GM12878 (cell line): ENCODE measurements around the gene IQGAP2. TPM values are rescaled to one million over a fixed set of nuclear protein-coding genes. Genes with fewer than 3 reads are reported as not detected.

Experiments used
- ATAC-seq: fragments of 200-7000 bp; cut with Tn5 transposase; 3 replicates; pipeline ENCODE4 v1.9.1; 2020; ENCODE audit warnings: mild to moderate bottlenecking, moderate library complexity
- BruUV-seq: library from RNA; stranded (reverse); fragments of 400-500 nt; replicated peaks from 2 replicates; lab custom pipeline; 2021; lab: Mats Ljungman, UMichigan
- CTCF ChIA-PET: fragments of 300-600 bp; sonication (Branson Sonifier 250); formaldehyde crosslinking; extraction: SDS; loops from one replicate; lab custom pipeline; 2021; ENCODE audit warnings: inconsistent platforms; lab: Yijun Ruan, JAX
- POLR2A ChIA-PET: fragments of 350-600 bp; formaldehyde crosslinking; extraction: SDS; loops from one replicate; lab custom pipeline; 2021; ENCODE audit warnings: inconsistent platforms; lab: Charles Lee
- RAD21 ChIA-PET: fragments of 300-600 bp; sonication (Branson Sonifier 250); formaldehyde crosslinking; loops from one replicate; lab custom pipeline; 2023; ENCODE audit warnings: antibody characterized with exemption; ENCODE audit not compliant: unreplicated experiment; lab: Charles Lee
- SMC1A ChIA-PET: fragments of 300-600 bp; sonication (Branson Sonifier 250); formaldehyde crosslinking; loops from one replicate; lab custom pipeline; 2023; ENCODE audit not compliant: unreplicated experiment, uncharacterized antibody; lab: Charles Lee
- DNase-seq: peaks from one replicate; pipeline ENCODE4 v3.0.0-alpha.2; 2011; ENCODE audit warnings: low read depth, low spot score
- FAIRE-seq: peaks from 3 replicates; lab custom pipeline; 2011; peaks lifted over from hg19 to GRCh38; lab: Jason Lieb, UNC
- H2AFZ ChIP-seq: 2 replicates; pipeline ENCODE4 v1.6.0; 2011; ENCODE audit warnings: low read depth, low read length, control low read depth; ENCODE audit not compliant: control insufficient read depth
- H3K27ac ChIP-seq: 2 replicates; pipeline ENCODE4 v1.5.1; 2011; ENCODE audit warnings: control low read depth; ENCODE audit not compliant: control insufficient read depth, insufficient read depth
- H3K27me3 ChIP-seq, 2 experiments: replicated peaks in 1 of 2; 2 replicates each; pipeline versions ENCODE4 v1.6.0 to v1.6.1; 2011; ENCODE audit warnings: low read length in 1 of 2; ENCODE audit not compliant: control insufficient read depth in 2 of 2, insufficient read depth in 2 of 2
- H3K36me3 ChIP-seq, 2 experiments: 2 replicates each; pipeline ENCODE4 v1.5.1; 2011; ENCODE audit warnings: low read length in 1 of 2; ENCODE audit not compliant: control insufficient read depth in 2 of 2, insufficient read depth in 2 of 2
- H3K4me1 ChIP-seq: 2 replicates; pipeline ENCODE4 v1.6.1; 2011; ENCODE audit warnings: mild to moderate bottlenecking, low read length, moderate library complexity, mixed read lengths; ENCODE audit not compliant: control insufficient read depth, insufficient read depth
- H3K4me2 ChIP-seq: 2 replicates; pipeline ENCODE4 v1.6.0; 2011; ENCODE audit warnings: control low read depth; ENCODE audit not compliant: control insufficient read depth, insufficient read depth
- H3K4me3 ChIP-seq: fragments of 200-600 bp; sonication (generic); 2 replicates; pipeline ENCODE4 v1.5.1; 2016
- H3K79me2 ChIP-seq: 2 replicates; pipeline ENCODE4 v1.6.0; 2011; ENCODE audit warnings: low read length; ENCODE audit not compliant: control insufficient read depth, insufficient read depth
- H3K9ac ChIP-seq: 2 replicates; pipeline ENCODE4 v1.8.0; 2011; ENCODE audit warnings: low read length, control low read depth, mixed read lengths; ENCODE audit not compliant: control insufficient read depth, insufficient read depth
- H3K9me3 ChIP-seq: replicated peaks from 3 replicates; pipeline ENCODE4 v1.5.1; 2011; ENCODE audit warnings: mild to moderate bottlenecking, low read length; ENCODE audit not compliant: control insufficient read depth, insufficient read depth
- H4K20me1 ChIP-seq: 2 replicates; pipeline ENCODE4 v1.6.0; 2011; ENCODE audit not compliant: control insufficient read depth, insufficient read depth
- ATF7 ChIP-seq: fragments of 450-650 bp; IDR thresholded peaks from 2 replicates; pipeline ENCODE4 v1.6.1; 2016; ENCODE audit warnings: low read depth, mild to moderate bottlenecking
- BCLAF1 ChIP-seq: fragments of 450-650 bp; IDR thresholded peaks from 2 replicates; pipeline ENCODE4 v1.6.1; 2017; ENCODE audit warnings: antibody characterized with exemption, mild to moderate bottlenecking, moderate library complexity
- CEBPB ChIP-seq, 2 experiments: fragments of 150-350 bp in 1 of 2; IDR thresholded peaks; 2 replicates each; pipeline ENCODE4 v1.6.1; 2012 to 2014; ENCODE audit warnings: low read depth in 2 of 2, low read length in 2 of 2, borderline replicate concordance in 1 of 2, inconsistent platforms in 1 of 2
- CHD1 ChIP-seq: IDR thresholded peaks from 2 replicates; pipeline ENCODE4 v1.6.1; 2012; ENCODE audit warnings: low read depth, low read length, improper control_type of control experiment
- CREM ChIP-seq: IDR thresholded peaks from 2 replicates; pipeline ENCODE4 v1.6.1; 2014; ENCODE audit warnings: antibody characterized with exemption, low read depth
- CUX1 ChIP-seq: IDR thresholded peaks from 2 replicates; pipeline ENCODE4 v1.6.1; 2012; ENCODE audit warnings: improper control_type of control experiment, low read depth, low read length; ENCODE audit not compliant: insufficient replicate concordance
- NFIC ChIP-seq: IDR thresholded peaks from 2 replicates; pipeline ENCODE4 v1.6.1; 2012; ENCODE audit warnings: low read depth, mild to moderate bottlenecking, inconsistent platforms, low read length, moderate library complexity
- NFYA ChIP-seq: IDR thresholded peaks from 2 replicates; pipeline ENCODE4 v1.6.1; 2011; ENCODE audit warnings: low read depth, mild to moderate bottlenecking, low read length, improper control_type of control experiment, borderline replicate concordance
- POLR2AphosphoS5 ChIP-seq: IDR thresholded peaks from 2 replicates; pipeline ENCODE4 v1.6.1; 2011; ENCODE audit warnings: mild to moderate bottlenecking, low read length, inconsistent platforms
- ZNF384 ChIP-seq: IDR thresholded peaks from 2 replicates; pipeline ENCODE4 v1.6.1; 2012; ENCODE audit warnings: low read depth, mild to moderate bottlenecking, low read length, improper control_type of control experiment, borderline replicate concordance
- ZZZ3 ChIP-seq: IDR thresholded peaks from 2 replicates; pipeline ENCODE4 v1.6.1; 2011; ENCODE audit warnings: low read depth; ENCODE audit not compliant: control insufficient read depth, insufficient read length
- WGBS: methylation state at CpG from one replicate; pipeline ENCODE4 v1.1.6; 2016; ENCODE audit warnings: low lambda C conversion rate; ENCODE audit not compliant: insufficient replicate concordance, insufficient coverage; ENCODE audit errors: missing lambda C conversion rate; 5-methylcytosine and 5-hydroxymethylcytosine counted together
- in situ Hi-C: fragments of 300-500 bp; cut with MboI; formaldehyde crosslinking; loops from 9 replicates; pipeline ENCODE4 v1.14.3; 2018; ENCODE audit warnings: mixed read lengths
- intact Hi-C: fragments of 100-400 bp; cut with micrococcal nuclease; formaldehyde crosslinking; loops from one replicate; pipeline ENCODE4 v1.14.2; 2022; ENCODE audit not compliant: unreplicated experiment
- polyA plus RNA-seq, 11 experiments: library from polyadenylated mRNA; depleted of rRNA in 4 of 11; unstranded in 6 of 11; stranded (reverse) in 5 of 11; fragments of >200 nt; fragmentation: Nextera tagmentation in 4 of 11; fragmentation: Illumina TruSeq in 1 of 11; extraction: Ambion mirVana in 4 of 11; extraction: Trizol in 1 of 11; gene quantifications; 1 replicate in 1 of 11; 2 replicates in 10 of 11; pipeline versions ENCODE4 v1.2.1 to v1.2.3, GENCODE V29; 2011 to 2016; ENCODE audit warnings: inconsistent platforms in 2 of 11, missing spikeins in 2 of 11, low read depth in 1 of 11
- total RNA-seq, 4 experiments: library from RNA; depleted of rRNA in 3 of 4; stranded (reverse); fragments of >200 nt in 3 of 4; fragmentation: Illumina TruSeq in 1 of 4; extraction: Trizol in 1 of 4; gene quantifications; 2 replicates each; pipeline versions ENCODE4 v1.2.1 to v1.2.3, GENCODE V29; 2013 to 2021
- TF ChIP-seq, protein P1 (sequence below): fragments of 450-650 bp; IDR thresholded peaks from 2 replicates; pipeline ENCODE4 v1.6.1; 2017; ENCODE audit warnings: mild to moderate bottlenecking, low read depth, inconsistent platforms; ENCODE audit not compliant: poor library complexity, severe bottlenecking

The IQGAP2 gene
- total and polyA plus RNA-seq, 10 of the 15 experiments (the other 5 are each of a cell fraction or from before 2014, with no cell fraction given), result 14.5 to 41.4 (median 21.8) TPM

DNA sequence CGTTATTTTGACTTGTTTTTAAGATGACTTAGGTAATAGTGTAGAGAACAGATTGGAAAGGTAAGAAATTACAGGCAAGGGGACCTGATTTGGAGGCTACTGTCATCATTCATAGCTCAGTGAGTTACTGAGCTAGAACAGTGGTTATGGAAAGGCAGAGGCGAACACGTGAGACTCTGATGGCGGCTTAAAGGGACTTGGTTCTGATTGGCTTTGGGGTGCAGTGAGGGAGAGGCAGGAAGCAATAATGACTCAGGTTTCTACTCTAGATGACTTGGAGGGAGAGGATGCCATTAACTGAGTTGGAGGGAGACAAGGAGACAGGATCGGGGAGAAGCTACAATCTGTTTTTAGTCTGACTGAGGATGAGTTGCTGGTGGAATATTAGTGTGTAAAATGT is 217.1 kb downstream of the IQGAP2 start:
- H3K9me3 ChIP-seq, result no peaks in the 10 kb centered on the region
- H3K4me1 ChIP-seq, result no peaks in the 10 kb centered on the region
- no peak overlapping the region for H3K4me2 ChIP-seq
- no peak overlapping the region for H3K9ac ChIP-seq
- no peaks in the 10 kb centered on the region for H4K20me1 ChIP-seq
- SMC1A ChIA-PET, result interaction anchor here (0.9 to 1.4 kb wide), 3 partner anchors 8 to 461 kb away, joined by 3 read pairs; no protein-coding TSS in a partner anchor
- DNase-seq (no peak), FAIRE-seq (no peak), ATAC-seq (no peak)
- POLR2A ChIA-PET, result no interaction called here
- no peaks in the 10 kb centered on the region; a peak in 1 of 4 replicates for H3K36me3 ChIP-seq
- intact Hi-C loops, result no loop called here
- H3K27ac ChIP-seq, result no peak overlapping the region
- CTCF ChIA-PET, result no interaction called here
- H2AFZ ChIP-seq, result no peak overlapping the region
- no peaks in the 10 kb centered on the region for H3K79me2 ChIP-seq
- RAD21 ChIA-PET, result interaction anchor here (1.2 kb wide), 1 partner anchor 19 kb away, joined by 3 read pairs; no protein-coding TSS in a partner anchor
- H3K27me3 ChIP-seq, result no peaks in the 10 kb centered on the region
- in situ Hi-C loops, result no loop called here
- no TSS peak for BruUV-seq
- H3K4me3 ChIP-seq, result no peak overlapping the region
- 79% methylated on average over 5 of the region's 5 CpGs for WGBS
- no peak for TF ChIP-seq ZNF384
- TF ChIP-seq CEBPB (IDR thresholded peaks at IDR 0.05; ENCODE audit: borderline replicate concordance in 1 of 2, low read depth in 2 of 2, low read length in 2 of 2), result no peak
- TF ChIP-seq NFYA, result no peak
- no peak for TF ChIP-seq NFIC
- TF ChIP-seq CREM, result no peak
- TF ChIP-seq CUX1, result no peak
- TF ChIP-seq, protein P1, sequence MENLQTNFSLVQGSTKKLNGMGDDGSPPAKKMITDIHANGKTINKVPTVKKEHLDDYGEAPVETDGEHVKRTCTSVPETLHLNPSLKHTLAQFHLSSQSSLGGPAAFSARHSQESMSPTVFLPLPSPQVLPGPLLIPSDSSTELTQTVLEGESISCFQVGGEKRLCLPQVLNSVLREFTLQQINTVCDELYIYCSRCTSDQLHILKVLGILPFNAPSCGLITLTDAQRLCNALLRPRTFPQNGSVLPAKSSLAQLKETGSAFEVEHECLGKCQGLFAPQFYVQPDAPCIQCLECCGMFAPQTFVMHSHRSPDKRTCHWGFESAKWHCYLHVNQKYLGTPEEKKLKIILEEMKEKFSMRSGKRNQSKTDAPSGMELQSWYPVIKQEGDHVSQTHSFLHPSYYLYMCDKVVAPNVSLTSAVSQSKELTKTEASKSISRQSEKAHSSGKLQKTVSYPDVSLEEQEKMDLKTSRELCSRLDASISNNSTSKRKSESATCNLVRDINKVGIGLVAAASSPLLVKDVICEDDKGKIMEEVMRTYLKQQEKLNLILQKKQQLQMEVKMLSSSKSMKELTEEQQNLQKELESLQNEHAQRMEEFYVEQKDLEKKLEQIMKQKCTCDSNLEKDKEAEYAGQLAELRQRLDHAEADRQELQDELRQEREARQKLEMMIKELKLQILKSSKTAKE, result no peak
- TF ChIP-seq ATF7, result no peak
- no peak for TF ChIP-seq CHD1
- TF ChIP-seq ZZZ3, result no peak
- TF ChIP-seq BCLAF1, result no peak
- no peak for TF ChIP-seq POLR2AphosphoS5
